HEK293T (cell line): ENCODE measurements around the gene SYS1.

ENCODE experiments used
- ARNT ChIP-seq: fragments of 450-650 bp; IDR thresholded peaks from 2 replicates; pipeline ENCODE4 v1.6.1; 2017; ENCODE audit warnings: mild to moderate bottlenecking
- BHLHE40 ChIP-seq: fragments of 450-650 bp; IDR thresholded peaks from 2 replicates; pipeline ENCODE4 v1.6.1; 2016; ENCODE audit warnings: mild to moderate bottlenecking, moderate library complexity, borderline replicate concordance
- CTBP1 ChIP-seq: fragments of 450-650 bp; IDR thresholded peaks from 2 replicates; pipeline ENCODE4 v1.6.1; 2016; ENCODE audit warnings: borderline replicate concordance
- ELF4 ChIP-seq: fragments of 450-650 bp; IDR thresholded peaks from 2 replicates; pipeline ENCODE4 v1.6.1; 2017; ENCODE audit warnings: antibody characterized with exemption
- FOXK2 ChIP-seq: fragments of 450-650 bp; IDR thresholded peaks from 2 replicates; pipeline ENCODE4 v1.6.1; 2016; ENCODE audit warnings: mild to moderate bottlenecking
- L3MBTL2 ChIP-seq: fragments of 450-650 bp; conservative IDR thresholded peaks from 2 replicates; pipeline ENCODE4 v1.6.1; 2016; ENCODE audit warnings: mild to moderate bottlenecking
- PKNOX1 ChIP-seq: fragments of 450-650 bp; IDR thresholded peaks from 2 replicates; pipeline ENCODE4 v1.6.1; 2016
- SP1 ChIP-seq: fragments of 450-650 bp; IDR thresholded peaks from 2 replicates; pipeline ENCODE4 v1.6.1; 2017
- ZNF384 ChIP-seq: fragments of 450-650 bp; IDR thresholded peaks from 2 replicates; pipeline ENCODE4 v1.6.1; 2016

DNA sequence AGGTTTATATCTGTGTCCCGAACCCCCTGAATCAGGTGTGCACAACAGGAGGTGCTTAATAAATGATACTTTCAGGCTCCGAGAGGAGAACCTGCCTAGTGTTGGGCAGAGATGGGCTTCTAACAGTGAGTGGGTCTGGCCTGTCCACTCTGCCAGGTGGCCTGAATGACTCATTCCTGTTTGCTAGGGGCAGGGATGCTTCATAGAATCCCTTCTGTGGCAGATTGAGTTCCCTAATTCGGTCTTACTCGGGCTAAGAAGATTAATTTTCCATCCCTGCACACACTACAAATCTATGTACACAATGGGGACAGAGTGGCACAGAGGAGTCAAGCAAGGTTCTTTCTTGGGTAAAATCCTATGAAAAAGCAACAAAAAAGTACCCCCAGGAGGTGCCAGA is 34.5 kb upstream of the SYS1 start:
- no peak for TF ChIP-seq L3MBTL2
- no peak for TF ChIP-seq FOXK2
- no peak for TF ChIP-seq BHLHE40
- TF ChIP-seq PKNOX1, result no peak
- no peak for TF ChIP-seq ZNF384
- TF ChIP-seq ELF4, result no peak
- TF ChIP-seq SP1, result no peak
- TF ChIP-seq ARNT, result no peak
- no peak for TF ChIP-seq CTBP1
